DND-41 (cell line): ENCODE results near the gene INKA1.

Experiments
- EZH2 ChIP-seq: IDR thresholded peaks from 3 replicates; pipeline ENCODE4 v1.6.1; 2012; ENCODE audit warnings: borderline replicate concordance, low read depth, mild to moderate bottlenecking, moderate library complexity, low read length, inconsistent platforms; ENCODE audit not compliant: severe bottlenecking
- TF ChIP-seq, protein P1 (sequence below): IDR thresholded peaks from 2 replicates; pipeline ENCODE4 v1.5.1; 2012; ENCODE audit warnings: borderline replicate concordance, low read length, moderate library complexity, mild to moderate bottlenecking; ENCODE audit not compliant: poor library complexity, severe bottlenecking; ENCODE audit errors: extremely low read depth

DNA sequence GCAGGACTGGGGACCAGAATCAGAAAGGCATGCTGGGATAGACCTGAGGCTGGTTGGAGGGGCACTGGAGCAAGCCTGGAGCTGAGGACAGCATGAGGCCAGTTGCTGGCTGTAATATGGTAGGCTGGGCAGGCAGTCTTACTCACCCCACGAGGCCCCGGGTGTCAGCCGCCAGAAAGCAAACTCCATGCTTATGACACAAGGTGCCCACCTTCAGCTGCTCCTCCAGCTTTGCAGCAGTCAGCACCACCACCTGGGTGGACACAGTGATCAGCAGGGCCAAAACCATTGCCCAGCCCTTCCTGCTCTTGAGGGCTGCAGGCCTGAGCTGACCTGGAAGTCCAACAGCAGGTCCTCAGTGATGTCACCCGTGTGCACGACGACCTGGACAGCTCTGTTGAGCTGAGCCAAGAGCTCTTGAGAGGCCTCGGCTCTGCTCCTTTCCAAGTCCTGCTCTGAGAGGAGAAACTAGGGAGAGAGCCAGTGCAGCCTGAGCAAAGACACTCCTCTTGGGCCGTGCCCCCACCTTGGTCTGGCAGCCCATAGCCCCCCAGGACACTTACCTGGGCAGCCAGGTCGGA lies 9.9 kb downstream of the INKA1 start:
- TF ChIP-seq, protein P1, sequence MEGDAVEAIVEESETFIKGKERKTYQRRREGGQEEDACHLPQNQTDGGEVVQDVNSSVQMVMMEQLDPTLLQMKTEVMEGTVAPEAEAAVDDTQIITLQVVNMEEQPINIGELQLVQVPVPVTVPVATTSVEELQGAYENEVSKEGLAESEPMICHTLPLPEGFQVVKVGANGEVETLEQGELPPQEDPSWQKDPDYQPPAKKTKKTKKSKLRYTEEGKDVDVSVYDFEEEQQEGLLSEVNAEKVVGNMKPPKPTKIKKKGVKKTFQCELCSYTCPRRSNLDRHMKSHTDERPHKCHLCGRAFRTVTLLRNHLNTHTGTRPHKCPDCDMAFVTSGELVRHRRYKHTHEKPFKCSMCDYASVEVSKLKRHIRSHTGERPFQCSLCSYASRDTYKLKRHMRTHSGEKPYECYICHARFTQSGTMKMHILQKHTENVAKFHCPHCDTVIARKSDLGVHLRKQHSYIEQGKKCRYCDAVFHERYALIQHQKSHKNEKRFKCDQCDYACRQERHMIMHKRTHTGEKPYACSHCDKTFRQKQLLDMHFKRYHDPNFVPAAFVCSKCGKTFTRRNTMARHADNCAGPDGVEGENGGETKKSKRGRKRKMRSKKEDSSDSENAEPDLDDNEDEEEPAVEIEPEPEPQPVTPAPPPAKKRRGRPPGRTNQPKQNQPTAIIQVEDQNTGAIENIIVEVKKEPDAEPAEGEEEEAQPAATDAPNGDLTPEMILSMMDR = no peak
- no peak for TF ChIP-seq EZH2
